Sigmoid colon (tissue), 7 donors: Measurements from ENCODE around the gene ETS2. TPM values are rescaled to one million over a fixed set of nuclear protein-coding genes. Genes with fewer than 3 reads are reported as not detected.
"Not testable (repeated sequence)": the region's sequence is repeated elsewhere in the genome, so short reads cannot be mapped to it uniquely, and the experiment has no call there.

Experiments
- DNase-seq: peaks from one replicate; pipeline ENCODE4 v3.0.0-alpha.2; 2019
- H3K27ac ChIP-seq, 4 donors: fragments of 200-600 bp; sonication (generic); one replicate each; pipeline ENCODE4 v1.5.1; 2016 to 2019; ENCODE audit warnings: mild to moderate bottlenecking in 1 of 4
- H3K27me3 ChIP-seq, 3 donors: fragments of 200-600 bp; sonication (generic); one replicate each; pipeline ENCODE4 v1.5.1; 2019; ENCODE audit warnings: mild to moderate bottlenecking in 1 of 3
- H3K36me3 ChIP-seq, 4 donors: fragments of 200-600 bp; sonication (generic); one replicate each; pipeline ENCODE4 v1.5.1; 2016 to 2019
- H3K4me1 ChIP-seq, 4 donors: fragments of 200-600 bp; sonication (generic); one replicate each; pipeline ENCODE4 v1.5.1; 2017 to 2019
- H3K4me3 ChIP-seq, 4 donors: fragments of 200-600 bp; sonication (generic); one replicate each; pipeline ENCODE4 v1.5.1; 2017 to 2019; ENCODE audit warnings: mild to moderate bottlenecking in 2 of 4, moderate library complexity in 1 of 4
- H3K9me3 ChIP-seq, 4 donors: fragments of 200-600 bp in 3 of 4; sonication (generic) in 3 of 4; one replicate each; pipeline versions ENCODE4 v1.5.1 to v1.6.1; 2013 to 2019
- CTCF ChIP-seq, 4 experiments: fragments of 450-650 bp in 3 of 4; fragments of 200-600 bp in 1 of 4; IDR thresholded peaks; one replicate each; pipeline ENCODE4 v1.5.1; 2016 to 2019; ENCODE audit warnings: antibody characterized with exemption in 4 of 4, mild to moderate bottlenecking in 3 of 4, moderate library complexity in 2 of 4
- EP300 ChIP-seq, 4 donors: sonication (generic); formaldehyde crosslinking; IDR thresholded peaks; one replicate each; pipeline ENCODE4 v1.6.1; 2017; ENCODE audit warnings: antibody characterized with exemption in 4 of 4
- POLR2A ChIP-seq, 2 donors: fragments of 450-650 bp; IDR thresholded peaks; one replicate each; pipeline ENCODE4 v1.6.1; 2016; ENCODE audit warnings: antibody characterized with exemption in 2 of 2, mild to moderate bottlenecking in 2 of 2, moderate library complexity in 2 of 2
- POLR2AphosphoS5 ChIP-seq, 4 donors: sonication (generic); formaldehyde crosslinking; IDR thresholded peaks; one replicate each; pipeline ENCODE4 v1.6.1; 2017; ENCODE audit warnings: antibody characterized with exemption in 4 of 4
- WGBS, 2 donors: extraction: QIAGEN DNeasy Blood & Tissue Kit; methylation state at CpG; one replicate each; pipeline ENCODE4 v1.1.7; 2013; 5-methylcytosine and 5-hydroxymethylcytosine counted together
- intact Hi-C: fragments of 100-400 bp; cut with DNase I; formaldehyde crosslinking; loops from one replicate; pipeline ENCODE4 v1.15.1; 2023
- polyA plus RNA-seq, 3 donors: library from polyadenylated mRNA; stranded (reverse); fragments of 200-250 nt; gene quantifications; one replicate each; pipeline ENCODE4 v1.2.3, GENCODE V29; 2013
- total RNA-seq, 4 donors: library from RNA; depleted of rRNA; stranded (reverse); fragments of >200 nt; gene quantifications; one replicate each; pipeline ENCODE4 v1.1.0, GENCODE V29; 2016
- donor health status: healthy with polysubstance abuse.
- donor health status: Bipolar disorder and iron deficiency.
- donor health status: healthy.

Gene ETS2
- total and polyA plus RNA-seq, 7 donors: 32.1 to 133 (median 49.2) TPM

- DNase-seq: no peak
- intact Hi-C loops: loop anchor here (2.0 kb wide), 1 partner anchor 74 kb away; no protein-coding TSS in a partner anchor
- Histone ChIP-seq H3K9me3 (peaks cover 0 to 3% (median 0%) of the 10 kb centered on the region in 4 donors), H3K36me3 (peaks cover 24 to 34% (median 29%) of the 10 kb centered on the region in 4 donors), H3K27me3 (no peaks in the 10 kb centered on the region), H3K27ac (peak overlapping the region; percentile 76 to 83 (median 78)), H3K4me1 (peaks cover 0 to 50% (median 41%) of the 10 kb centered on the region in 4 donors), H3K4me3 (no peak overlapping the region)
- TF ChIP-seq POLR2AphosphoS5 (IDR thresholded peaks at IDR 0.05): peak in 1 of 4 donors; percentile 4
- no peak for TF ChIP-seq POLR2A (IDR thresholded peaks at IDR 0.05)
- no peak for TF ChIP-seq EP300 (IDR thresholded peaks at IDR 0.05)
- 37 to 74% methylated on average over 4 of the region's 4 CpGs for WGBS, 2 donors
These were observed 19.5 kb downstream of the ETS2 start for GRCh38 chr21:38825269-38825668.

GRCh38 chr21:38825921-38826320 lies 20.2 kb downstream of the ETS2 start:
- Histone ChIP-seq H3K27ac (no peak overlapping the region), H3K4me1 (peaks cover 0 to 47% (median 38%) of the 10 kb centered on the region in 4 donors), H3K4me3 (no peak overlapping the region), H3K9me3 (peaks cover 0 to 3% (median 0%) of the 10 kb centered on the region in 4 donors), H3K27me3 (no peaks in the 10 kb centered on the region), H3K36me3 (peaks cover 19 to 28% (median 22%) of the 10 kb centered on the region in 4 donors)
- TF ChIP-seq POLR2AphosphoS5 (IDR thresholded peaks at IDR 0.05) (no peak), CTCF (IDR thresholded peaks at IDR 0.05) (no peak), EP300 (IDR thresholded peaks at IDR 0.05) (no peak), POLR2A (IDR thresholded peaks at IDR 0.05) (no peak)
- intact Hi-C loops: loop anchor here (2.0 kb wide), 1 partner anchor 73 kb away; no protein-coding TSS in a partner anchor
- WGBS, 2 donors: 25 to 76% methylated on average over 2 of the region's 2 CpGs
- DNase-seq: no peak

- H3K36me3 ChIP-seq, H3K4me3 ChIP-seq, H3K9me3 ChIP-seq, H3K27me3 ChIP-seq, DNase-seq, H3K27ac ChIP-seq, intact Hi-C loops: not testable (repeated sequence)
- peaks cover 0 to 37% (median 33%) of the 10 kb centered on the region in 4 donors for H3K4me1 ChIP-seq
- WGBS, 2 donors: 93 to 97% methylated on average over 6 to 7 of the region's 7 CpGs
These were observed 22.4 kb downstream of the ETS2 start for GRCh38 chr21:38828111-38828510.

- no peak for TF ChIP-seq CTCF (IDR thresholded peaks at IDR 0.05)
- no peak for TF ChIP-seq EP300 (IDR thresholded peaks at IDR 0.05)
- TF ChIP-seq POLR2A (IDR thresholded peaks at IDR 0.05): no peak
- no peak for TF ChIP-seq POLR2AphosphoS5 (IDR thresholded peaks at IDR 0.05)
- H3K36me3 ChIP-seq: no peaks in the 10 kb centered on the region
- no peaks in the 10 kb centered on the region for H3K27me3 ChIP-seq
- intact Hi-C loops: no loop called here
- no peak for DNase-seq
- 87 to 92% methylated on average over 2 of the region's 2 CpGs for WGBS, 2 donors
- peaks cover 0 to 16% (median 11%) of the 10 kb centered on the region in 4 donors for H3K4me1 ChIP-seq
- peak overlapping the region; percentile 47 to 79 (median 61) for H3K27ac ChIP-seq
- H3K9me3 ChIP-seq: peaks cover 0 to 3% (median 0%) of the 10 kb centered on the region in 4 donors
- no peak overlapping the region for H3K4me3 ChIP-seq
These were observed 25.2 kb downstream of the ETS2 start for GRCh38 chr21:38830671-38831525.

- intact Hi-C loops: loop anchor here (1.0 kb wide), 1 partner anchor 157 kb away; no protein-coding TSS in a partner anchor
- WGBS, 2 donors: 53 to 65% methylated on average over 7 of the region's 7 CpGs
- peak; percentile 84 to 97 (median 86) for TF ChIP-seq POLR2AphosphoS5 (IDR thresholded peaks at IDR 0.05)
- TF ChIP-seq EP300 (IDR thresholded peaks at IDR 0.05): peak; percentile 64 to 94 (median 86)
- TF ChIP-seq CTCF (IDR thresholded peaks at IDR 0.05): no peak
These were observed 26.1 kb downstream of the ETS2 start for GRCh38 chr21:38831526-38832467.

More at GRCh38 chr21:38831526-38832467, 26.1 kb downstream of the ETS2 start:
- H3K4me1 ChIP-seq: peaks cover 0 to 16% (median 11%) of the 10 kb centered on the region in 4 donors
- H3K36me3 ChIP-seq: no peaks in the 10 kb centered on the region
- peak; percentile 95 for DNase-seq
- no peaks in the 10 kb centered on the region for H3K27me3 ChIP-seq
- peak overlapping the region; percentile 47 to 79 (median 61) for H3K27ac ChIP-seq
- H3K4me3 ChIP-seq: no peak overlapping the region
- H3K9me3 ChIP-seq: no peaks in the 10 kb centered on the region
